NCI-H2196 (cell line): ENCODE results near the gene C16orf95.
"Not testable (repeated sequence)": the region's sequence is repeated elsewhere in the genome, so short reads cannot be mapped to it uniquely, and the experiment has no call there.

Experiments used
- DNase-seq: peaks from one replicate; lab custom pipeline; 2025; ENCODE audit not compliant: unreplicated experiment; lab: John Stamatoyannopoulos, UW

C16orf95 gene, protein sequence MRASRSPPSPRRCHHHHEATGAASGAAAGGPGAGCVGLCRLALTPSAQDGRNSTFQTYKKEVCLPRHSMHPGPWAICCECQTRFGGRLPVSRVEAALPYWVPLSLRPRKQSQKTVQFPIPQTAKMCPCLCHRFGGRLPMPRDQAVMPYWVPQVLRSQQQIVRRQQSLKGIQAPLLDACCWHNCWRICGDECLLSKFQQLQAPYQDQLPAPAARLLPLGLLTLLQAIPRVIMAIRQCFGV

DNA sequence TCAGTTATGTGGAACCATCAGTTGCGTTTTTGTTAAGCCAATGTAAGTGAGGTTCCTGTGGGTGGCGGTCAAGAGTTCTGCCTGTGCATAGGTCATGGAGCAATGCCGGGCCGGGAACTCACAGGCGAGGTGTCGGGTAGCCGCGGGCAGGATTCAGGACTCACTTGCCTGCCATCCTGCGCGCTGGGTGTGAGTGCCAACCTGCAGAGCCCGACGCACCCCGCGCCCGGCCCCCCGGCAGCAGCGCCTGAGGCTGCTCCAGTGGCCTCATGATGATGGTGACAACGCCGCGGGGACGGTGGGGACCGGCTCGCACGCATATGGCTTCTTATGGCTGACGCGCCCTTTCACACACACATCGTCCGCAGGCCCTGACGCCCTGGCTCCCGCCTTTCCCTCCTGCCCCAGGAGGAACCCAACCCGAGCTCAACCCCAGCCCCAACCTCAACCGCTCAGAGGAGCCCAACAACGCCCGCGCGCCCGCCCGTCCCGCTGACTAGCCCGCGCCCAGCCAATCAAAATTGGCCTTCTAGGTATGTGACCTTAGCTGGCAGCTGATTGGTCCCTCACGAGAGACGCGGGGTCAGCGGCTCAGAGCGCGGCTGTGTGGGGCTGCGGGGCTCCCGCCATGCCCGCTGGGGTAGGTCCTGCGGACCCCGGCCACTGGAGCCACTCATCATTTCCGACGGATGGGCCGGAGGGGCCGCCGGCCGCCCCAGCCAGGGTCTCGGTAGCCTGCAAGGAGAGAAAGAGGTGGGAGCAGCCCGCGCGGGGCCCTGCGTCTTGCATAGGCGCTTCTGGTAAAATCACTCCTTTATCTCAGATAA is at the start of gene C16orf95:
TSS of gene C16orf95 (minus strand) at position 470 of the 827 bp plus-strand sequence. CDS start at position 320, 150 bp downstream.
- DNase-seq: peak; percentile 80

DNA sequence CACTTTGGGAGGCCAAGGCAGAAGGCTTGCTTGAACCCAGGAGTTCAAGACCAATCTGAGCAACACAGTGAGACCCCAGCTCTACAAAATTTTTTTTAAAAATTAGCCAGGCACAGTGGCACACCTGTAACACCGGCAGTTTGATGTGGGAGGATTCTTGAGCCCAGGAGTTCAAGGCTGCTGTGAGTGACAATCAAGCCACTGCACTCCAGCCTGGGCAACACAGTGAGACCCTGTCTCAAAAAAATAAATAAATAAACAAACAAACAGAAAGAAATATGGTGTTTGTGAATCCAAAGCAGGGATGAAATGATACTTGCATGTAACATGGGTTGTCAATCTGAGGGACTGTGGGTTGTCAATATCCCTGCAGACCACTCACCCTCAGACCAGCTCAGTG is 49.7 kb upstream of the C16orf95 start:
- no peak for DNase-seq

DNA sequence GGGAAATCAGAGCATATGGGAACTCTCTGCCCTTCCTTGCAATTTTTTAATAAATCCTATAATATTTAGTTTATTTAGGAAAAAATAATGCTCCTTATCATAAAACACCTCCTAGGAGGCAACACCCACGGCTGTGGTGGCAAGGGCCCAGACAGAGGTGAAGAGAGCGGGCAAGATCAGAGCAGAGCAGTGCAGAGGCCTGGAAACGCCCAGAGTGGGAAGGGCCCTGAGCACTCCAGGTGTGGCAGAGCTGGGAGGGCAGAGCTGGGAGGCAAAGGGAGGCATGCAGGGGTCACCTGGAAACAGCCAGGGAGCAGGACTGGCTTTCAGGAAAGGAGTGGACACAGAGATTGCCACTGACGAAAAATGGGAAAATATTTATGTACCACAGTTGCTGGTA is 49.1 kb upstream of the C16orf95 start:
- no peak for DNase-seq

DNA sequence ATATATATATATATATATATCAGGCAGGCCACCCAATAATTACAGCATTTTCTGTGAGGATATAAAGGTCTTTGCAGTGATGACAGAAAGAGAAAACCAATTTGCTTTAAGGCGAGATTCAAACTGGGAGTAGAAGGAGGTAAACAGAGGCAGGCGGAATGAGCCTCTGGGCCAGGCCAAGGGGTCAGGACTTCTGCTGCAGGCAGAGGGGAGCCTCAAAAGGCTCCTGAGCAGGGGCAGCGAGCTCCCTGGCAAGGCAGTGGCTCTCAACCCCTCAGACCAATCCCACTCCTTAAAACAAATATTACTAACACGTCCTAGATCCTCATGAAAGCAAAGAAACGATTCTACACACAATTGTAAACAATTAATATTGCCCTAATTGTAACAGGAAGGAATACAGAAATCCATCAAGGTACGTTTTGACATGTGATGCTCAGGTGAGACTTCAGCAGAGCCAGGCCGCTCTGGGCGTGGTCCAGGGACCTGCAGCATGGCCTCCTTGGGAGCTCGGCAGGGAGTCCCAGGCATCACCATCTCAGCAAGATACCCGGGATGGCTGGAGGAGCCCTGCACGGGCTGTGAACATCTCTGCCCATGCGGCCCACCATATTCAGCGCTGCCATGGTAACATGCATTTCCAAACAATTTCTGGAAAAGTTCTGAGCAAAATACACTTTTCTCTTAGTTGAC is 48.0 kb upstream of the C16orf95 start:
- DNase-seq: no peak

DNA sequence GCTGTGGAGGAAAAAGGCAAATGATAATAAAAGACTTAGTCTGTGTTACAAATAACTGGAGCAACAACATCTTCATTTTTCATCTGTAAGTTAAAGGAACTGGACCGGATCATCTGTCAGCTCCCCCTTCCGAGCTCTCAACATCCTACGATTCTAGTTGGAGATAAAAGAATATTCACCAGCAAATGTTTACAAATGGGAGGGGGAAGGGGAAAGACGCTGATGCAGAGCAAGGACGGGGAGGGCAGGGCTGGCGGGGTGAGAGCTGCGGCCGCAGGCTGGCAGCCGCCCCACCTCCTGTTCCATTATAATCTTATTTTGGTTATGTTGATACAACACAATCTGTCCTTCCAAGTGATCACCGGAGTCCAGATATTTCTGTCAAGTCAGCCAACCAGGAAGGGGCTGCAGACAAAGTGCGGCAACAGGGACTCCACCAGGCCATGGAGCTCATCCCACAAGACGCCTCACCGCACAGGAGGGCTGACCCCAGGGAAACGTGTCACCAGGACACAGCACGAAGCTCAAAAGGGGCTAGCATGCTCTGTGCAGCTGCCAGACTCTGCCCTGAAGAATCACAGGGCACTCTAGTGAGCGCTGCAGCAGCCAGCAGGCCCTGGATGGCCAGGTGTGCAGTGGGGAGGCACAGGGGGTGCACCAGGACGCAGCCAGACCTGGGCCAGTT is 46.7 kb upstream of the C16orf95 start:
- peak; percentile 15 for DNase-seq

DNA sequence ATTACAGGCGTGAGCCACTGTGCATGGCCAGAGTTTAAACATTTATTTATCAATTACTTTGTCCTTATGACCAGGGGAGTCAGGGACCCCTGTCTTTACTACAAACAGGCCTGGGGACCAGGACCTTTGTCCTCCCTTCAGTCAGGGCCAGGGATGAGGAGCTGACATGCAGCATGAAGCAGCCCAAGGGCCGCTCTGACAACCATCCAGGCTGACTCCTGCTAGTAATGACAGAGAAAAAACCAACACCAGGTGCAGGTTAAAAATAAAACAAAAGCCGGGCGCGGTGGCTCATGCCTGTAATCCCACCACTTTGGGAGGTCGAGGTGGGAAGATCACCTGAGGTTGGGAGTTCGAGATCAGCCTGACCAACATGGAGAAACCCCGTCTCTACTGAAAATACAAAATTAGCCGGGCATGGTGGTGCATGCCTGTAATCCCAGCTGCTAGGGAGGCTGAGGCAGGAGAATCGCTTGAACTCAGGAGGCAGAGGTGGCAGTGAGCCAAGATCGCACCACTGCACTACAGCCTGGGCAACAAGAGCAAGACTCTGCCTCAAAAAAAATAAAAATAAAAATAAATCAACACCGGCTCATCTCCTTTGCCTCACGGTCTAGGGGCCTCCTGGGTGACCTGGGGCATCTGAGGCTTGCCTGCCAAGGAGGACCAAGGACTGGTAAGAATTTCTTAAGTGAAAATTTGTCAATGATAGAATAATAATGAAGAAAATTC is 45.8 kb upstream of the C16orf95 start:
- DNase-seq: not testable (repeated sequence)

DNA sequence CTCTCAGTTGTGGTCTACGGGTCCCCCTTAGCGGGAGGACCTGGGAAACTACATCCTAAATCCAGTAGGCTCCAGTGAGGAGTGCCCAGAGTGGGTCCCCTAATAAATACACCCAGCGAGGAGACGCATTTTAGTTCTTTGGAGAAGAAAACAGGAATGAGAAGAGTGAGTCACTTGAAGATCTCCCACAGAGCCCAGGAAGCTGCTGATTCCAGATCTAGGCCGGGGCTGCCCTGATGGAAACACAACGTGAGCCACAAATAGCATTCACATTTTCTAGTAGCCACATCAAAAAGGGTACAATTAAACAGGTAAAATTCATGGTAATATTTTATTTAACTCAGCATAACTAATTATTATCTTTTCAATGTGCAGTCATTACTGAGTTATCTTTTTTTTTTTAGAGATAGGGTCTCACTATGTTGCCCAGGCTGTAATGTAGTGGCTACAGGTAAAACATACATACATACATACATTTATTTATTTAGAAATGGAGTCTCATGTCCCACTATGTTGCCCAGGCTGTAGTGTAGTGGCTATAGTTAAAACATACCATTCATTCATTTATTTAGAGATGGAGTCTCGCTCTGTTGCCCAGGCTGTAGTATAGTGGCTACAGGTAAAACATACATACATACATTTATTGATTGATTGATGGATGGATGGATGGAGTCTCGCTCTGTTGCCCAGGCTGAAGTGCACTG is 44.9 kb upstream of the C16orf95 start:
- DNase-seq: no peak

DNA sequence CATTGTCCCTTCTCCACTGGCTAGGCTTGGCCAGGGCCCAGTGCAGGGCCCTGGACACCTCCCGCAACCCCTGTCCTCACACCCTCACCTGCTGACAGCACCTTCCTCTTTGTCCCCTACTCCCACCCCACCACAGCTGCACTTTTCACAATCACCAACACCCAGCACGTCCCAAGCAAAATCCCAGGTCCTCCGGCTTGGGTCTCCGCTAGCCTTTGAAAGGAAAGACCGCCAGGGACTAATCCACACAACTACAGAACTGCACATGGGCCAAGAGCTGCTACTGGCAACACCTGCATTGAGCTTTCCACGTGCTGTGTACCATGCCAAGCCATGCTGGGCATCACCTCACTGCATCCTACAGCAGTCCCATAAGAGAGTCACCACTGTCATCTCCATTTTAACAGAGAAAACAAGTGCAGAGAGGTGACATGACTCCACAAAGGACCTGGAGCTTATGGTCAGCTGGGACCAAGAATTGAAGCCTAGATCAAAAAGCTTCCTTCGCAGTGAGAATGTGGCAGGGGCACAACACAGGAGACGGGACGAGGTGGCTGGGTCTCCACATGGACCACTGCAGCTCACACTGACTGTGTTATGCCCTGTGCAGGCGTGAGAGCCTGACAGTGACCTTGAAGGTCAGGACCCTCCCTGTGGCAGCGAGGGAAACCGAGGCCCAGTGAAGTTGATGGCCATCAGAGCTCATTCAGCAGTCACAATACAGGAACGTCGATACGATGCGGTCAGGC is 43.8 kb upstream of the C16orf95 start:
- no peak for DNase-seq

DNA sequence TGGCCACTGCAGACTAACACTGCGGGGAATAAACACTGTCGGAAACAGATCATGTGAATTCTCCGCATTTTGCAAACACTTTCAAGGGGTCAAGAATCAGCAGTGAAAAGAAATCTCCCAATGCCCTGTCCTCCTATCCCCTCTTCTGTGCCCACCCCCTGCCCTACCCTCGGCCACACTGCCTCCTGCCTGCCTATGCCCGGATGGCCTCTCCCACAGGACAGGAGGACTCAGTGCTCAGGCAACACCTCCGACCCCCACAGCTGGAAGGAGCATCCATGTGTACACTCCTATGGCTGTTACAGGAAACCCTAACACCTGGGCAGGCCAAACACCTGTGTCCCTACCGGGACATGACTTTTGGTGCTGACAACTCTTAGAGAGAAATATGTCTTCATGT is 41.9 kb upstream of the C16orf95 start:
- no peak for DNase-seq

DNA sequence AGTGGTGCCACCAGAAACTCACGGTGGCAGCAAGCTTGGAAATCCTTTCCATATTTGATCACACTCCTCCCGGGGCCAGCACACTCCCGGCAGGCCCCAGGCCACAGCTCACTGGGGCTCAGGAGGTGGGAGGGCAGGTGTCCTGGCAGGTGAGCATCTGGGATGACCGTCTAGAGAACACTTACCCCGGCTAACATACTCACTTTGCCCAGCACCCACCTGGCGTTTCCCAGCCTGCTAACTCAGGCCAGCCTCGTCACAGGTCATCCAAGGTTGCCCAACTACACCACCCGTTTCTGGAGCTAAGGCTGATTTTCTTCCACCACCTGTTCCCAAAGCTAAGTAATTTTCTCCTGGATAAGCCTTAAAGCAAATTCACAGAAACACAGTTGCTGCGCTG is 41.5 kb upstream of the C16orf95 start:
- DNase-seq: no peak

DNA sequence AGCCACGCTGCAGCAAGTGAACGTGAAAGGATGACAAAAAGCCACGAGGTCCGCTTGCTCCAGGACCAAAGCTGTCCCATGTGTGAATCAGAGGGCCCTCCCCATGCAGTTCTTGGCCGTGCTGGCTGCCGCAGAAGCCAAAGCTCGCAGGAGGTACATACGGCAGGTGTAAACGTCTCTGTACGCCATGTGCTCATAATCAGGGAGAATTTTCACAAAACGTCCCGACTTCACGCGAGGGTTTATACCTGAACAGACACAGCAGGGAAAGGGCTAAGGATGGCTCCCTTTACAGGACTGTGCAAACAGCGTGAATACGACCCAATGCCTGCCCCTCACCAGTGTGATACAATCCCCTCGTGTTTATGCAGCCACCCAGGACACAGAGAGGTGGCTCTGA is 41.1 kb upstream of the C16orf95 start:
- DNase-seq: no peak

DNA sequence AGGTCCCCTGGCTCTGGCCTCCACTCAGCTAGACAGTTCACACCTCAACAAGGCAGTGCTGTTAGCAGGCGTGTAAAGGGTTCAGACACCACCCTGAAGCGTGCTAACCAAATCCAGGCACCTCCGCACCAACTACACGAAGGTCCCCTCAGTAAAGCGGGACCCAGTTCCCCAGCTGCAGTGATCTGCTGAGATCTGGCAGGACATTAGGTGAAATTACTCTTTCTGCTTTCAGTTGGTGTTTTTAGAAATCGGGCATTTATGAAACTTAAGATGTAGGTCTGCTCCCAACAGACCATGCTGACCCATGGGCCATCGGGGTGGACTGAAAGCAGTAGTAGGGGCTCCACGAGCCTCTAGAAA is 39.3 kb upstream of the C16orf95 start:
- no peak for DNase-seq

DNA sequence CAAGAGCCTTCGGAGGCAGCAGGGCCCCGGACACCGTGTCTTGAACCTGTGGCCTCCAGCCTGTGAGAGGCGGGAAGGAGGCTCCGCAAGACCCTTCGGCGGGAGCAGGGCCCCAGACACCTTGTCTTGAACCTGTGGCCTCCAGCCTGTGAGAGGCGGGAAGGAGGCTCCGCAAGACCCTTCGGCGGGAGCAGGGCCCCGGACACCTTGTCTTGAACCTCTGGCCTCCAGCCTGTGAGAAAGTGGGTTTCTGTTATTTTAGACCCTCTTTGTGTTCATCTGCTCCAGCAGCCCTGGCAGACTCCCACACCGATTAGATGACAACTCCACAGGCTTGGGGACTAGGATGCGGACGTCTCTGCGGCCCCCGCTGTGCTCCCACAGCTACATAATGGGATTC is 36.4 kb upstream of the C16orf95 start:
- DNase-seq: no peak

DNA sequence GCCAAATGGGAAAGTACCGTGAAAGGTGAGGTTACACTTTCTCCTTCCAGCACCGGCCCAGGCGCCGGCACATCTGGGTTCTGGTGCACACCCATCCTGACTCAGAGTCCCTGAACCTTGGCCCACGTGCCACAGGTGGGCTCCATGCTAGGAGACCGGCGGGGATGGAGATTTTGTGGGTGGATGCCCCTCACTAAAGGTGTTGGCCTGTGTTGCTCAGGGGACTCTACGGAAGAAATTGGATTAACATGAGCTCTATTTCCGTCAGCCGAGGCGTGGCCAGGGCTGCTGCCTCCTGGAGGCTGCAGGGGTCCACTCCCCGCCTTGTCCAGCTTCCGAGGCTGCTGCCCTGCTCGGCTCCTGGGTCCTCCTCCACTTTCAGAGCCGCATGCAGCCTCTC is 35.6 kb upstream of the C16orf95 start:
- DNase-seq: no peak

DNA sequence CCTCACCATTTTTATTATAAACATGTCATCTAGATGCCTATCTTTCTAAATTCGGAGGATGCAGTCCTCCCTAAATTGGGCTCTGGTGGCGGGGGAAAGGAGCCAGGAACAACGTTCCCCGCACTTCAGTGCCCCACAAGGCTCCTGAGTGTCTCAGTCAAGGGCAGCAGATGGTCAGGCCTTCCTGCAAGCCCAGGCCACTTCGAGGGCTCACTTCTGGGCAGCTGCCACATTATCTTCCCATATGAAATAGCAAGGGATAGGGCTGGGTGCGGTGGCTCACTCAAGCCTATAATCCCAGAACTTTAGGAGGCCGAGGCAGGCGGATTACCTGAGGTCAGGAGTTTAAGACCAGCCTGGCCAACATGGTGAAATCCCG is 34.1 kb upstream of the C16orf95 start:
- no peak for DNase-seq

DNA sequence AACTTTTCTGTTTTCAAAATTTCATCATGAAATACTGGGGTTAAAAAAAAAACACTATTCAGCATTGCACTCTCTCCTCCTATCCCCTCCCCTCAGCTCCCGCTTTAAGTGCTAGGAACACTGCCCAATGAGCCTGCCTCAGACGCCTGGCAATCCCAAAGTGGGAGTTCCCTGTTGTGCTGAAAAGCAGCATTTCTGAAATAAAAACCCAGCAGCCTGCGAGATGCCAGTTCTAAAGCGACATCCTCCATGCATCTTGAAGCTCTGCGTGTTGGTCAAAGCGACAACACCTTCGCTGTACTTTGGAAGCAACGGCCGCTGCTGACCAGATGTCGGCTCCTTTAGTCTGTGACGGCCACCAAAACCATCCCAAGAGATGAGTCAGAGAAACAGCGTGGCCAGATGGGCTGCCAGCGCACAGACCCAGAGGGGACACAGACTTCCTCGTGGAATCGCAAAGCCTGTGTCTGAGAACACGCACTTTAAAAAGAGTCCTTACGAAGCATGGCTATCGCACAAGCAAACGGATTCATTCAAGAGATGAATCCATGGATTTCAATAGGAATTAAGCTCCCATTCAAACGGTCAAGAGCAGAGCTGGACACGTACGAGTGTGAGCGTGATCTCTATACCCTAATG is 33.6 kb upstream of the C16orf95 start:
- DNase-seq: no peak

DNA sequence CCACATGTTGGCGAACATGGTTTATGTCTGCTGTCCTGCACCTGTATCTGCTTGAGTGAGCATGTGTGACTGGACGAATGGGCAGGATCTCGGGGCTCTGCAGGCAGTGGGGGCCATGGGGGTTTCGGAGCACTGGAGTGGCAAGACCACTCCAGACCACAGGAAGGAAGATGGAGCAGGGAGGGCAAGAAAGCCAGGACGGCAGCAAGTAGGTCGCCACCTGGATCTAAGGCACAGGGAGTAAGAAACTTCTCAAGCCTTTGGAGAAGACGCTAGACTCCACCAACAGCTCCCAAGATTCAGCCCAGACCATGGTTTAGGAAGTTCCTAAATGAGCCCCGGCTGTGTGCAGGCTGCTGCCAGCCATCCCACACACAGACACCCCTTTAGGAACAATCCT is 32.8 kb upstream of the C16orf95 start:
- DNase-seq: no peak

DNA sequence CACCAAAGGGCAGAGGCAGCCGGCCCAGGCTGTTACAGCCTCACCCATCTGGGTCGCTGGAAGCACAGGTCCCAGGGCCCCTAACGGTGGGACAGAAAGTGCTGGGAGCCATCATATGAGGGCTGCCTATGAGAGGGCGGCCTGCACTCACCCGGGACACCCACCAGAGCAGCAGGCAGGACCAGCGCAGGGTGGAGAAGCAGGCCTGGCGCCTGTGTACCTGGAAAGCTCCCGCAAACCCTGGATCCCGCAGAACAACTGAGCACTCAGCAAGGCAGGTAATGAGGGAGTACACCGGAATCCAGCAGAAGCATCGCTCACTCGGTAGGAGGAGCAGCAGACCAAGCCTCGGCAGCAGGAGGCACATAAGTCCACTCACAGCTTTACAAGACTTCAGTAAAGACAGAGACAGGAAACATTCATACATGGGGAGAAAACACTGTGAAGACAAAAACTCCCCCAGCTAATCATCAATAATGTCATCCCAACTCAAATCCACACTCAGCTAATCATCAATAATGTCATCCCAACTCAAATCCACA is 31.5 kb upstream of the C16orf95 start:
- DNase-seq: no peak
